ENCODE data around the gene RARA.

Gene RARA

GRCh38 chr17:40314584-40314956 lies 5.6 kb downstream of the RARA start (continued):
- peak; percentile 67; the same call in 1 of the 2 replicates for TF ChIP-seq INSM2 (tag by site-specific recombination; IDR thresholded peaks at IDR 0.05)
- TF ChIP-seq ZBTB49 (tag by site-specific recombination; IDR thresholded peaks at IDR 0.05; ENCODE audit: low read depth) = no peak
- no peak for TF ChIP-seq ZNF791 (tag by site-specific recombination; IDR thresholded peaks at IDR 0.05)
- peak; percentile 43 for TF ChIP-seq ZNF341 (tag by site-specific recombination; IDR thresholded peaks at IDR 0.05; ENCODE audit: low read depth)
- TF ChIP-seq ZIC2 (tag by site-specific recombination; IDR thresholded peaks at IDR 0.05) = peak; percentile 86
- TF ChIP-seq ZNF510 (tag by site-specific recombination; IDR thresholded peaks at IDR 0.05; ENCODE audit: insufficient replicate concordance) = no peak
- TF ChIP-seq ZFP69B (tag by site-specific recombination; IDR thresholded peaks at IDR 0.05) = peak; percentile 60; the same call in 1 of the 2 replicates
- TF ChIP-seq OVOL3 (tag by site-specific recombination; IDR thresholded peaks at IDR 0.05) = no peak
- TF ChIP-seq ZNF664 (tag by site-specific recombination; IDR thresholded peaks at IDR 0.05) = no peak
- no peak; the same call in 1 of the 2 replicates for TF ChIP-seq ZNF513 (tag by site-specific recombination; IDR thresholded peaks at IDR 0.05)
- TF ChIP-seq ZNF2 (tag by site-specific recombination; IDR thresholded peaks at IDR 0.05) = peak; percentile 48; the same call in 1 of the 2 replicates
- no peak for TF ChIP-seq ZSCAN16 (tag by site-specific recombination; IDR thresholded peaks at IDR 0.05)
- no peak for TF ChIP-seq ZNF518A (tag by site-specific recombination; conservative IDR thresholded peaks at IDR 0.05; ENCODE audit: low read depth)
- TF ChIP-seq PATZ1 (tag by site-specific recombination; IDR thresholded peaks at IDR 0.05) = peak; percentile 95
- TF ChIP-seq SCRT2 (tag by site-specific recombination; IDR thresholded peaks at IDR 0.05) = no peak
- no peak for TF ChIP-seq ZNF747 (tag by site-specific recombination; IDR thresholded peaks at IDR 0.05)
- no peak for TF ChIP-seq MZF1 (tag by site-specific recombination; IDR thresholded peaks at IDR 0.05; ENCODE audit: borderline replicate concordance)
- TF ChIP-seq ZNF629 (tag by site-specific recombination; IDR thresholded peaks at IDR 0.05) = peak; percentile 90
- TF ChIP-seq ZNF76 (tag by site-specific recombination; IDR thresholded peaks at IDR 0.05; ENCODE audit: borderline replicate concordance, low read depth) = no peak
- TF ChIP-seq ZNF585B (tag by site-specific recombination; IDR thresholded peaks at IDR 0.05) = no peak
- no peak for TF ChIP-seq ZNF354C (tag by site-specific recombination; IDR thresholded peaks at IDR 0.05; ENCODE audit: borderline replicate concordance, low read depth)
- TF ChIP-seq ZBTB6 (tag by site-specific recombination; IDR thresholded peaks at IDR 0.05) = no peak; the same call in 1 of the 2 replicates
- TF ChIP-seq SCRT1 (tag by site-specific recombination; IDR thresholded peaks at IDR 0.05; ENCODE audit: borderline replicate concordance) = no peak
